Neuronal stem cell (in vitro differentiated cells): ENCODE results near the gene BCL2L1.

Experiments
- DNase-seq: peaks from one replicate; pipeline ENCODE4 v3.0.0-alpha.2; 2013; ENCODE audit warnings: low spot score
- H2AFZ ChIP-seq: one replicate; pipeline ENCODE4 v1.6.1; 2013; ENCODE audit warnings: mild to moderate bottlenecking, low read length, inconsistent platforms
- H2AK5ac ChIP-seq: 2 replicates; pipeline ENCODE4 v1.6.1; 2013; ENCODE audit warnings: low read depth, mild to moderate bottlenecking, inconsistent platforms, low read length, moderate library complexity, mixed read lengths
- H2BK120ac ChIP-seq: 2 replicates; pipeline ENCODE4 v1.6.1; 2013; ENCODE audit warnings: low read depth, mild to moderate bottlenecking, inconsistent platforms, low read length, moderate library complexity, mixed read lengths
- H2BK12ac ChIP-seq: one replicate; pipeline ENCODE4 v1.6.1; 2013; ENCODE audit warnings: low read length, inconsistent platforms
- H2BK15ac ChIP-seq: 2 replicates; pipeline ENCODE4 v1.6.1; 2013; ENCODE audit warnings: mild to moderate bottlenecking, low read length, inconsistent platforms, mixed read lengths
- H2BK5ac ChIP-seq: one replicate; pipeline ENCODE4 v1.6.1; 2013; ENCODE audit warnings: inconsistent platforms, mild to moderate bottlenecking, low read length, moderate library complexity
- H3K14ac ChIP-seq: one replicate; pipeline ENCODE4 v1.6.1; 2013; ENCODE audit warnings: low read length, inconsistent platforms
- H3K18ac ChIP-seq: 2 replicates; pipeline ENCODE4 v1.6.1; 2013; ENCODE audit warnings: low read length, inconsistent platforms
- H3K23ac ChIP-seq: 2 replicates; pipeline ENCODE4 v1.6.1; 2013; ENCODE audit warnings: low read depth, mild to moderate bottlenecking, mixed read lengths, low read length, inconsistent platforms; ENCODE audit not compliant: poor library complexity
- H3K27ac ChIP-seq: replicated peaks from 3 replicates; pipeline ENCODE4 v1.5.1; 2013; ENCODE audit warnings: low read length, inconsistent platforms
- H3K27me3 ChIP-seq, 3 experiments: 2 replicates each; pipeline ENCODE4 v1.6.1; 2013; ENCODE audit warnings: low read length in 3 of 3, mild to moderate bottlenecking in 2 of 3, inconsistent platforms in 1 of 3, low read depth in 1 of 3, mixed read lengths in 1 of 3, moderate library complexity in 1 of 3; ENCODE audit not compliant: control insufficient read depth in 3 of 3, insufficient read depth in 3 of 3
- H3K36me3 ChIP-seq, 2 donors: replicated peaks in 1 of 2; 2 replicates each; pipeline ENCODE4 v1.6.1; 2013; ENCODE audit warnings: low read length in 2 of 2; ENCODE audit not compliant: control insufficient read depth in 2 of 2, insufficient read depth in 2 of 2
- H3K4ac ChIP-seq: 2 replicates; pipeline ENCODE4 v1.6.1; 2013; ENCODE audit warnings: inconsistent platforms, mild to moderate bottlenecking, low read length, moderate library complexity
- H3K4me1 ChIP-seq, 2 donors: 1 replicate in 1 of 2; 2 replicates in 1 of 2; pipeline ENCODE4 v1.6.1; 2013; ENCODE audit warnings: low read length in 2 of 2, low read depth in 1 of 2; ENCODE audit not compliant: control insufficient read depth in 2 of 2, insufficient read depth in 1 of 2
- H3K4me2 ChIP-seq: one replicate; pipeline ENCODE4 v1.6.1; 2013; ENCODE audit warnings: mild to moderate bottlenecking, low read length, inconsistent platforms; ENCODE audit not compliant: insufficient read depth, poor library complexity, severe bottlenecking
- H3K4me3 ChIP-seq, 2 donors: 2 replicates each; pipeline ENCODE4 v1.5.1; 2013; ENCODE audit warnings: low read length in 2 of 2, mild to moderate bottlenecking in 2 of 2, inconsistent platforms in 1 of 2, moderate library complexity in 1 of 2
- H3K79me1 ChIP-seq: one replicate; pipeline ENCODE4 v1.6.1; 2013; ENCODE audit warnings: low read depth, mild to moderate bottlenecking, inconsistent platforms, low read length, moderate library complexity
- H3K9ac ChIP-seq: one replicate; pipeline ENCODE4 v1.6.1; 2013; ENCODE audit warnings: mild to moderate bottlenecking, low read depth, low read length, inconsistent platforms; ENCODE audit not compliant: poor library complexity
- H3K9me3 ChIP-seq, 2 donors: replicated peaks in 1 of 2; 2 replicates each; pipeline versions ENCODE3 to v1.6.1; 2013; ENCODE audit warnings: low read length in 2 of 2, mild to moderate bottlenecking in 2 of 2, inconsistent platforms in 1 of 2, low read depth in 1 of 2, mixed read lengths in 1 of 2, moderate library complexity in 1 of 2; ENCODE audit not compliant: control insufficient read depth in 2 of 2, insufficient read depth in 1 of 2
- H4K8ac ChIP-seq: one replicate; pipeline ENCODE4 v1.6.1; 2013; ENCODE audit warnings: low read depth, mild to moderate bottlenecking, inconsistent platforms, low read length, moderate library complexity
- H4K91ac ChIP-seq: one replicate; pipeline ENCODE4 v1.6.1; 2013; ENCODE audit warnings: low read length, low read depth, mild to moderate bottlenecking, inconsistent platforms; ENCODE audit not compliant: poor library complexity
- WGBS, 2 donors: extraction: QIAGEN DNeasy Blood & Tissue Kit; methylation state at CpG; one replicate each; pipeline ENCODE4 v1.1.7; 2013; ENCODE audit warnings: missing lambda C conversion rate in 2 of 2, mixed read lengths in 1 of 2; ENCODE audit not compliant: insufficient read length in 2 of 2, insufficient replicate concordance in 1 of 2; ENCODE audit errors: extremely low coverage in 2 of 2; 5-methylcytosine and 5-hydroxymethylcytosine counted together

Gene BCL2L1

DNA sequence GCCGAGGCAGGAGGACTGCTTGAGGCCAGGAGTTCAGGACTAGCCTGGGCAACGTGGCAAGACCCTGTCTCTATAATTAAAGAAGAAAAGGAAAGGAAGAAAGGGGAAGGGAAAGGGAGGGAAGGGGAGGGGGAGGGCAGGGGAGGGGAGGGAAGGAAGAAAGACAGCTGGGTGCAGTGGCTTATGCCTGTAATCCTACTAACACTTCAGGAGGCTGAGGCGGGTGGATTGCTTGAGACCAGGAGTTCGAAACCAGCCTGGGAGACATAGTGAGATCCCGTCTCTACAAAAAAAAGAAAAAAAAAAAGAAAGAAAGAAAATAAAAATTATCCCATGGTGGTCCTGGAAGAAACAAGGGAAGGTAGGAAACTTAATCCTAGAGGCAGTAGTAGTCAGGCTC lies 33.5 kb downstream of the BCL2L1 start:
- H3K27ac ChIP-seq: no peak overlapping the region
- peaks cover 4% of the 10 kb centered on the region for H3K79me1 ChIP-seq
- peaks cover 0 to 11% of the 10 kb centered on the region in 2 donors for H3K9me3 ChIP-seq
- H2BK12ac ChIP-seq: no peak overlapping the region
- H3K18ac ChIP-seq: no peak overlapping the region
- H3K27me3 ChIP-seq: no peaks in the 10 kb centered on the region
- no peak overlapping the region for H2AK5ac ChIP-seq
- no peak overlapping the region for H4K8ac ChIP-seq
- no peak overlapping the region for H2BK120ac ChIP-seq
- no peak for DNase-seq
- no peak overlapping the region for H2BK15ac ChIP-seq
- no peak overlapping the region for H3K4me3 ChIP-seq
- no peak overlapping the region for H3K23ac ChIP-seq
- H4K91ac ChIP-seq: no peak overlapping the region
- no peak overlapping the region for H2BK5ac ChIP-seq
- peaks cover 2 to 64% of the 10 kb centered on the region in 2 donors for H3K36me3 ChIP-seq
- no peak overlapping the region for H3K9ac ChIP-seq
- no peak overlapping the region for H2AFZ ChIP-seq
- no peak overlapping the region for H3K4ac ChIP-seq
- peaks cover 0 to 7% of the 10 kb centered on the region in 2 donors for H3K4me1 ChIP-seq
- no peak overlapping the region for H3K14ac ChIP-seq
- no peak overlapping the region for H3K4me2 ChIP-seq
- WGBS, 2 donors: no CpG with 5 or more reads among the region's 5 CpGs

DNA sequence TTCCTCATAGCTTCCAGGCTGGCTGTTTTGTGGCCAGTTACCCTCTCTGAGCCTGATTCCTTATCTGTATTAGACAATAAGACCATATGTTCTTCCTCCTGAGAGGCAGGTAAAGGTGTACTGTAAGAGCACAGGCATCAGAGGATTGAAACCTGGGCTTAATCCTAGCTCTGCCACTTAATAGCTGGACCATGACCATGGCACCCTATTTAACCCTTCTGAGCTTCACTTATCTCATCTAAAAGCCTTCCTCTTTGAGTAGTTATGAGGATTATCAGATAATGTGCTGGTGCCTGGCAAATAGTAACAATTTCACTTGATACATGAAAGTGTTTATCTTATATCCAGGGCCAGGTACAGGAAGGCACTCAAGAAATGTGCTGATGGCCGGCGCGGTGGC lies 34.9 kb downstream of the BCL2L1 start:
- Histone ChIP-seq H2BK12ac (no peak overlapping the region), H3K18ac (no peak overlapping the region), H3K36me3 (peaks cover 2 to 57% of the 10 kb centered on the region in 2 donors), H3K4ac (no peak overlapping the region), H2BK120ac (no peak overlapping the region), H3K79me1 (peaks cover 2% of the 10 kb centered on the region), H3K9ac (no peak overlapping the region), H2BK15ac (no peak overlapping the region), H2AFZ (no peak overlapping the region), H4K91ac (no peak overlapping the region), H3K27ac (no peak overlapping the region), H4K8ac (no peak overlapping the region), H3K27me3 (no peaks in the 10 kb centered on the region), H2BK5ac (no peak overlapping the region), H2AK5ac (no peak overlapping the region), H3K4me3 (no peak overlapping the region), H3K14ac (no peak overlapping the region), H3K4me1 (peaks cover 0 to 3% of the 10 kb centered on the region in 2 donors), H3K4me2 (no peak overlapping the region), H3K23ac (no peak overlapping the region), H3K9me3 (peaks cover 0 to 11% of the 10 kb centered on the region in 2 donors)
- no CpG with 5 or more reads among the region's 3 CpGs for WGBS, 2 donors
- no peak for DNase-seq

DNA sequence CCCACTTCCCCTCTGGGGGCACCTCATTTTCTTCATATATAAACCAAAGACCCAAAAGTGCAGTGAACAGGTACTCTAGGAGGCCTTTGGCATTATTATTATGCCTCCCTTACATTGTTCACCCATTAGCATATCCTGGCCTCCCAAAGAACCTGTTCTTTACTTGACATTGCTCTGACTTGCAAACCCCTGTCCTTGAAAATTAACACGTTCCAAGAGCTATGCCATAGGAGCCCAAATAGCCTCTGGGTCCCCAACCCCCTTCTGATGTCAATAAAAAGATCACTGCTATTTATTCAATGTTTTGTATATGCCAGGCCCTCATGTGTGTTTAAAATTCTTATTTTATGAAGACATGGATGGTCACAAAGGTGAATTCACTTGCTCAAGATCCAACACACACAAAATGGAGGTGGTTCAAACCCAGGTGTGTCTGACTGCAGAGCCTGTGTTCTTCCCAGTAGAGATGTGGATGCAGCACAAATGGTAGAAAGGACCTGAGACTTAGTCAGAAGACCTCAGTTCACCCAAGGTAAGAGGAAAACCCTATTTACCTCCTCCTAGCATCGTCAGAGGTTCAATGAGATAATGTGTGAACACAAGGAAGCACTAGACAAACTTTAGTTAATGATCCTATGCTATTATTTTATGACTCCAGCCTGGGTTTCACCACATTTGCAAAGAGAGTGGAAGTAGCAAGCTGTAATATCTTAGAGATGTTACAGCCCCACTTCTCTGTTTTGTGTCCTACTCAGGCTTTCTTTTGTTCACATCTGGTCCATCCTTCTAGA lies 36.6 kb downstream of the BCL2L1 start:
- no peak overlapping the region for H3K18ac ChIP-seq
- H3K4me2 ChIP-seq: no peak overlapping the region
- WGBS, 2 donors: no CpG with 5 or more reads among the region's 2 CpGs
- H2BK120ac ChIP-seq: no peak overlapping the region
- H2AFZ ChIP-seq: no peak overlapping the region
- no peak overlapping the region for H2AK5ac ChIP-seq
- no peak overlapping the region for H3K27ac ChIP-seq
- no peaks in the 10 kb centered on the region for H3K27me3 ChIP-seq
- no peak overlapping the region for H4K8ac ChIP-seq
- H3K4me3 ChIP-seq: no peak overlapping the region
- no peak overlapping the region for H2BK15ac ChIP-seq
- no peak overlapping the region for H3K9ac ChIP-seq
- H2BK5ac ChIP-seq: no peak overlapping the region
- H3K14ac ChIP-seq: no peak overlapping the region
- H3K36me3 ChIP-seq: peaks cover 0 to 52% of the 10 kb centered on the region in 2 donors
- no peak overlapping the region for H4K91ac ChIP-seq
- no peak overlapping the region for H2BK12ac ChIP-seq
- H3K4me1 ChIP-seq: no peaks in the 10 kb centered on the region
- no peak for DNase-seq
- peaks cover 2% of the 10 kb centered on the region for H3K79me1 ChIP-seq
- no peak overlapping the region for H3K23ac ChIP-seq
- H3K4ac ChIP-seq: no peak overlapping the region
- H3K9me3 ChIP-seq: peaks cover 0 to 11% of the 10 kb centered on the region in 2 donors

DNA sequence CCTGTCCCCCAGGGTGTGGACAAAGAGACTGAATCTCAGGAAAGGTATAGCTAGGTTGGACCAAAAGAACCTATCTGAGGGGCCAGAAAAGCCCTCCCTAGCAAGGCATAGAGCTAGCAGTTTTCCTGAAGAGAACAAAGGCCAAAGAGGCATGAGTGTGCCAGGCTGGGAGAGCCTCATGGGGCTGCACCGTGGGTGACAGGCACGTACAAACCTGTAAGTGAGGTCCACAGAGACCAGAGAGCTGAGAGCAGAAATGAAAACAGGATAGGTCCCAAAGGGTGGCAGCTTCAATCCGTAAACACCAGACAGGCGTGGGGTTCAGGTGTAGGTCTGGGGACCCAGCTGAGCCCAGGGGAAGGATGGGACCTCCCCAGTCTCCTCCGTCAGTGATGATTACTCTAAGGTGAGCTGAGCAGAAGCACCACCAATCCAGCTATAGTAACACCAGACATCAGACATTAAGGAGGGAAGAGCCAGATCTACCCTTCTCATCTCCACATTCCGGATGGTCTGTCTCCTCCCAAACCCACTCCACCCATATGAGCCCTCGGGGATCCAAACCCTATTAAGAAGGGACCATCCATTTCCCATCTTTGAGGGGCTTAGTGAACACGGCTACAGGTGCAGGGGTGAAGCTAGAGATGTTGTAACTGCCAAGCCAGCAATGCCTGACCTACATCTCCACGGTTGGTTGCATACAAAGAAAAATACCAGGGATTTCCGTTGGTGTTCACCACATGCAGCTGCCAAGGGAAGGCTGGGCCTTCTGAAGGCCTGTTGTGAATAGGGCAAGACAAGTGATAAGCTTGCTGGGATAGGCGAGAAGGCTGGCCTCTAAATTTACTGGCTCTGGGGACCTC lies 38.3 kb downstream of the BCL2L1 start:
- no peak overlapping the region for H3K23ac ChIP-seq
- H3K9ac ChIP-seq: no peak overlapping the region
- peaks cover 0 to 11% of the 10 kb centered on the region in 2 donors for H3K9me3 ChIP-seq
- no peak for DNase-seq
- no peak overlapping the region for H2BK120ac ChIP-seq
- peaks cover under 1 to 1% of the 10 kb centered on the region in 2 donors for H3K4me1 ChIP-seq
- no peak overlapping the region for H3K4me2 ChIP-seq
- WGBS, 2 donors: no CpG with 5 or more reads among the region's 11 CpGs
- no peak overlapping the region for H4K91ac ChIP-seq
- no peaks in the 10 kb centered on the region for H3K27me3 ChIP-seq
- H2AFZ ChIP-seq: no peak overlapping the region
- H2BK12ac ChIP-seq: no peak overlapping the region
- no peak overlapping the region for H4K8ac ChIP-seq
- H3K4ac ChIP-seq: no peak overlapping the region
- H3K27ac ChIP-seq: no peak overlapping the region
- peaks cover 3% of the 10 kb centered on the region for H3K79me1 ChIP-seq
- peaks cover 0 to 54% of the 10 kb centered on the region in 2 donors for H3K36me3 ChIP-seq
- H2BK5ac ChIP-seq: no peak overlapping the region
- no peak overlapping the region for H3K4me3 ChIP-seq
- peak overlapping the region; percentile 16 for H2AK5ac ChIP-seq
- H3K14ac ChIP-seq: no peak overlapping the region
- H2BK15ac ChIP-seq: no peak overlapping the region
- H3K18ac ChIP-seq: no peak overlapping the region
